ENCODE data around the gene RAPGEF4. TPM values are rescaled to one million over a fixed set of nuclear protein-coding genes. Genes with fewer than 3 reads are reported as not detected.

Gene RAPGEF4
- total and polyA plus RNA-seq, 2 of the 4 experiments (the other 2 are of a cell fraction): 1.7 to 3.2 TPM

DNA sequence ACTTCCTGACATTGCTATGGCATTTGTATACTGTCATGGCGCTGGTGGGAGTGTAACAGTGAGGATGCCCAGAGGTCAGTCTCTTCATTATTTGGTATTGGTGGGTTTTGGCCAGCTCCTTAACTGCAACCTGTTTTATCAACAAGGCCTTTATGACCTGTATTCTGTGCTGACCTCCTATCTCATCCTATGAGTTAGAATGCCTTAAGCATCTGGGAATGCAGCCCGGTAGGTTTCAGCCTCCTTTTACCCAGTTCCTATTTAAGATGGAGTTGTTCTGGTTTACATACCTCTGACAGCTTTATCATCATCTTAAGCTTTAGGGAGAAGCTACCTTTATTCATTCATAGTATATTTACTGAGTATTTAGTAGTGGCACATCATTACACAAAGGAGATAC is 103.8 kb downstream of the RAPGEF4 start:
- CTCF ChIA-PET: interaction anchor here (0.6 to 1.3 kb wide), 3 partner anchors 19 to 348 kb away, joined by 3 read pairs; no protein-coding TSS in a partner anchor
- WGBS, 2 experiments (ENCODE audit: extremely low coverage in 2 of 2, insufficient read length in 1 of 2): no CpG with 5 or more reads among the region's 2 CpGs
- POLR2A ChIA-PET (ENCODE audit: unreplicated experiment): no interaction called here

More for the DNA sequence above, 103.8 kb downstream of the RAPGEF4 start:
- Histone ChIP-seq H4K8ac (ENCODE audit: low read depth in 2 of 2, low read length in 2 of 2) (no peak overlapping the region), H3K23ac (ENCODE audit: low read depth, low read length) (no peak overlapping the region), H2AK5ac (ENCODE audit: low read depth, low read length) (no peak overlapping the region), H4K20me1 (ENCODE audit: insufficient read depth, low read length) (no peaks in the 10 kb centered on the region), H3K4me3 (ENCODE audit: insufficient read depth, low read depth, low read length) (no peak overlapping the region), H3K9me3 (ENCODE audit: control insufficient read depth, insufficient read depth, low read length) (no peaks in the 10 kb centered on the region), H3K4ac (ENCODE audit: low read depth, low read length) (no peak overlapping the region), H3K4me2 (ENCODE audit: low read depth, low read length) (no peak overlapping the region), H2AFZ (replicated peaks; ENCODE audit: low read length, poor library complexity) (no peak overlapping the region), H3K4me1 (ENCODE audit: control insufficient read depth, insufficient read depth, low read length) (peaks cover 5% of the 10 kb centered on the region), H3K79me1 (ENCODE audit: low read depth in 1 of 2, low read length in 2 of 2) (no peaks in the 10 kb centered on the region), H3K9me1 (ENCODE audit: insufficient read depth, low read length) (peaks cover 5% of the 10 kb centered on the region), H2BK15ac (ENCODE audit: low read depth, low read length) (no peak overlapping the region), H2BK5ac (ENCODE audit: low read depth, low read length, poor library complexity, severe bottlenecking) (no peak overlapping the region), H2BK20ac (ENCODE audit: low read depth, low read length) (no peak overlapping the region), H4K5ac (ENCODE audit: low read depth, low read length) (no peak overlapping the region), H3K14ac (replicated peaks; ENCODE audit: low read depth, low read length) (no peak overlapping the region), H4K91ac (ENCODE audit: insufficient read depth, low read depth, low read length) (no peak overlapping the region), H3K18ac (ENCODE audit: low read depth, low read length) (no peak overlapping the region), H3K27me3 (ENCODE audit: control insufficient read depth, insufficient read depth, low read length) (no peaks in the 10 kb centered on the region), H2AK9ac (replicated peaks; ENCODE audit: low read depth, low read length, poor library complexity) (no peak overlapping the region), H3K9ac (ENCODE audit: low read depth, low read length) (no peak overlapping the region), H3K56ac (ENCODE audit: extremely low read depth, insufficient read depth, low read length) (no peak overlapping the region), H3K27ac (ENCODE audit: insufficient read depth, low read length) (no peak overlapping the region), H3K36me3 (ENCODE audit: control insufficient read depth, insufficient read depth, low read length) (no peaks in the 10 kb centered on the region), H2BK120ac (ENCODE audit: low read depth, low read length) (no peak overlapping the region)
- ATAC-seq (ENCODE audit: low read depth) (no peak), DNase-seq (no peak)
- TF ChIP-seq, protein P1, sequence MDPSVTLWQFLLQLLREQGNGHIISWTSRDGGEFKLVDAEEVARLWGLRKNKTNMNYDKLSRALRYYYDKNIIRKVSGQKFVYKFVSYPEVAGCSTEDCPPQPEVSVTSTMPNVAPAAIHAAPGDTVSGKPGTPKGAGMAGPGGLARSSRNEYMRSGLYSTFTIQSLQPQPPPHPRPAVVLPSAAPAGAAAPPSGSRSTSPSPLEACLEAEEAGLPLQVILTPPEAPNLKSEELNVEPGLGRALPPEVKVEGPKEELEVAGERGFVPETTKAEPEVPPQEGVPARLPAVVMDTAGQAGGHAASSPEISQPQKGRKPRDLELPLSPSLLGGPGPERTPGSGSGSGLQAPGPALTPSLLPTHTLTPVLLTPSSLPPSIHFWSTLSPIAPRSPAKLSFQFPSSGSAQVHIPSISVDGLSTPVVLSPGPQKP (IDR thresholded peaks at IDR 0.05; ENCODE audit: borderline replicate concordance, low read depth, low read length): no peak
- TF ChIP-seq CHD1 (IDR thresholded peaks at IDR 0.05; ENCODE audit: low read depth, low read length) (no peak), MAFK (IDR thresholded peaks at IDR 0.05; ENCODE audit: low read depth, low read length) (no peak), MAZ (IDR thresholded peaks at IDR 0.05; ENCODE audit: borderline replicate concordance, low read depth, low read length) (no peak), SMC3 (IDR thresholded peaks at IDR 0.05; ENCODE audit: low read depth, low read length) (no peak), CEBPB (IDR thresholded peaks at IDR 0.05; ENCODE audit: low read depth, low read length) (no peak), RCOR1 (IDR thresholded peaks at IDR 0.05; ENCODE audit: insufficient replicate concordance, low read length) (no peak), USF2 (IDR thresholded peaks at IDR 0.05; ENCODE audit: low read depth, low read length) (no peak), MXI1 (IDR thresholded peaks at IDR 0.05; ENCODE audit: borderline replicate concordance, low read depth, low read length) (no peak), FOS (IDR thresholded peaks at IDR 0.05; ENCODE audit: low read depth, low read length) (no peak)
- TF ChIP-seq, protein P2, sequence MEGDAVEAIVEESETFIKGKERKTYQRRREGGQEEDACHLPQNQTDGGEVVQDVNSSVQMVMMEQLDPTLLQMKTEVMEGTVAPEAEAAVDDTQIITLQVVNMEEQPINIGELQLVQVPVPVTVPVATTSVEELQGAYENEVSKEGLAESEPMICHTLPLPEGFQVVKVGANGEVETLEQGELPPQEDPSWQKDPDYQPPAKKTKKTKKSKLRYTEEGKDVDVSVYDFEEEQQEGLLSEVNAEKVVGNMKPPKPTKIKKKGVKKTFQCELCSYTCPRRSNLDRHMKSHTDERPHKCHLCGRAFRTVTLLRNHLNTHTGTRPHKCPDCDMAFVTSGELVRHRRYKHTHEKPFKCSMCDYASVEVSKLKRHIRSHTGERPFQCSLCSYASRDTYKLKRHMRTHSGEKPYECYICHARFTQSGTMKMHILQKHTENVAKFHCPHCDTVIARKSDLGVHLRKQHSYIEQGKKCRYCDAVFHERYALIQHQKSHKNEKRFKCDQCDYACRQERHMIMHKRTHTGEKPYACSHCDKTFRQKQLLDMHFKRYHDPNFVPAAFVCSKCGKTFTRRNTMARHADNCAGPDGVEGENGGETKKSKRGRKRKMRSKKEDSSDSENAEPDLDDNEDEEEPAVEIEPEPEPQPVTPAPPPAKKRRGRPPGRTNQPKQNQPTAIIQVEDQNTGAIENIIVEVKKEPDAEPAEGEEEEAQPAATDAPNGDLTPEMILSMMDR (conservative IDR thresholded peaks at IDR 0.05; ENCODE audit: low read depth, low read length): no peak
- in situ Hi-C loops (cut with MboI; ENCODE audit: low sequenced_read_pairs) (no loop called here), dilution Hi-C loops (cut with HindIII; ENCODE audit: low sequenced_read_pairs, unreplicated experiment) (no loop called here), intact Hi-C loops (cut with micrococcal nuclease) (no loop called here)
- BruUV-seq (replicated peaks): no TSS peak

Measured in IMR-90 (cell line).